Activated CD8-positive, alpha-beta memory T cell treated with anti-CD3 and anti-CD28 coated beads, Interleukin-2, amount 50 U/mL, for 24 hours (primary cell): ENCODE results near the gene MYO1E.
A peak's percentile ranks its signal among the peaks of the same experiment; 100 is the strongest.
"Not testable (repeated sequence)": the region's sequence is repeated elsewhere in the genome, so short reads cannot be mapped to it uniquely, and the experiment has no call there.

Source experiments
- DNase-seq: peaks from one replicate; pipeline ENCODE4 v3.0.0-alpha.2; 2020; ENCODE audit errors: extremely low read depth

Gene MYO1E

DNA sequence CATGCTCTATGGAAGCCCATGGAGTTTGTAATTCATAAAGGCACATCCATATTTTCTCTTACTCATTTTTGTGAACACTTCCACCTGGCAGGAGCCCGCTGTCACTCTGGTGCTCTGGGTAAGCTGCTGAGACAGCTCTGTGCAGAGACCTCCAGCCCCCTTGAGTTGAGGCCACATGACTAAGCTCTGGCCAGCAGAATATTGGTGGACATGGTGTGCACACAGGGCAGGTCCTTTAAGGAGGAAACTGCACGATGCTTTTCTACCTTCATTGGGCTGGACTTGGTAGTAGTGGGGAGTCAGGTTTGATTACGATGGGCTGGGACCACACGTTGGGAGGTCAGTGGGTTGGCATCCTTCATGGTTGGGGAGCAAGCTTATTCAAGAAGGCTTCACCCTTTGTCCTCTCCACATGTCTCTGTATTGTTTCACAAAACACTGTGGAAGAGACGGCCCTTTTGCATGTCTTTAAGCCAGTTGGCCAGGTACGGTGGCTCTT is 238.7 kb downstream of the MYO1E start:
- no peak for DNase-seq

DNA sequence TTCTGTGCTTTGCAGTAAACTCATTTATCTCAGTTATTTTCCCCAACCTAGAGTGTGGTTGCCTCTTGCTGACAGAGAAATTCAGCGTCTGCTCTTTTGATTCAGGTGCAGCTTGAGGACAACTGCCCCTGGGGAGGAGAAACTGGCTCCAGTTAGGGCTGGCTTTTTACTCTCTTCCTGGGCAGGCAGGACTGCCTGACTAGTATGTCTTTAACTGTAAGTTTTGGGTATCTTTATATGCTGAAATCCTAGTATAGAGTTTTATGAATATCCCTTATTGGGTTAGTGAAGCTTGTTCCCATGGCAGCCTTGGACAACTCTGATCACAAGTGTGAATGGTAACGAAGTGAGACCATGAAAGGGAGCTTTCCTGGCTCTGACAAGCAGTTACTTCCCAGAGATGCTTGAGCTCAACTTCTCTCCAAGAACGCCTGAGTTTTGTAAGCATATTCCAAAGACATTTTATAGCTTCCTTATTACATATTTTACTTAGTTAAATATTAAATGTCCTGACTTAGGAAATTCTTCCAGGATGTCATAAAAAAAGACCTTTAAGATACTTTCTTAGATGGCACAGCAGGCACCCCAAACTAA is 240.6 kb downstream of the MYO1E start:
- no peak for DNase-seq

DNA sequence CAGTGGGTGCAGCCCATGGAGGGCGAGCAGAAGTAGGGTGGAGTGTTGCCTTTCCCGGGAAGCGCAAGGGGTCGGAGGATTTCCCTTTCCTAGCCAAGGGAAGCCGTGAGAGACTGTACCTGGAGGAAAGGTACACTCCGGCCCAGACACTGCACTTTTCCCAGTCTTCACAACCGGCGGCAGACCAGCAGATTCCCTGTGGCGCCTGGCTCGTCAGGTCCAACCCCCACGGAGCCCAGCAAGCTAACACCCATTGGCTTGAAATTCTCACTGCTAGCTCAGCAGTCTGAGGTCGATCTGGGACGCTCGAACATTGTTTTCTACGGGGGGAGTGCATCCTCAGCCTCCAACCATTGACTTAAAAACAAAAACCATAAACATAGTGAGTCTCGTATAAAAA is 241.2 kb downstream of the MYO1E start:
- DNase-seq, result no peak

DNA sequence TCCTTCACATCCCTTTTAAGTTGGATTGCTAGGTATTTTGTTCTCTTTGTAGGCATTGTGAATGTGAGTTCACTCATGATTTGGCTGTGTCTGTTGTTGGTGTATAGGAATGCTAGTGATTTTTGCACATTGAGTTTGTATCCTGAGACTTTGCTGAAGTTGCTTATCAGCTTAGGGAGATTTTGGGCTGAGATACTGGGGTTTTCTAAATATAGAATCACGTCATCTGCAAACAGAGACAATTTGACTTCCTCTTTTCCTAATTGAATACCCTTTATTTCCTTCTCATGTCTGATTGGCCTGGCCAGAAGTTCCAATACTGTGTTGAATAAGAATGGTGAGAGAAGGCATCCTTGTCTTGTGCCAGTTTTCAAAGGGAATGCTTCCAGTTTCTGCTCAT is 245.4 kb downstream of the MYO1E start:
- not testable (repeated sequence) for DNase-seq

DNA sequence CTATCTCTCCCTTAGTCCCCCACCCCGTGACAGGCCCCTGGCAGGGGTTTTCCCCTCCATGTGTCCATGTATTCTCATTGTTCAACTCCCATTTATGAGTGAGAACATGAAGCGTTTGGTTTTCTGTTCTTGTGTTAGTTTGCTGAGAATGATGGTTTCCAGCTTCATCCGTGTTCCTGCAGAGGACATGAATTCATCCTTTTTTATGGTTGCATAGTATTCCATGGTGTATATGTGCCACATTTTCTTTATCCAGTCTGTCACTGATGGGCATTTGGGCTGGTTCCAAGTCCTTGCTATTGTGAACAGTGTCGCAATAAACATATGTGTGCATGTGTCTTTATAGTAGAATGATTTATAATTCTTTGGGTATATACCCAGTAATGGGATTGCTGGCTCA is 247.0 kb downstream of the MYO1E start:
- not testable (repeated sequence) for DNase-seq

DNA sequence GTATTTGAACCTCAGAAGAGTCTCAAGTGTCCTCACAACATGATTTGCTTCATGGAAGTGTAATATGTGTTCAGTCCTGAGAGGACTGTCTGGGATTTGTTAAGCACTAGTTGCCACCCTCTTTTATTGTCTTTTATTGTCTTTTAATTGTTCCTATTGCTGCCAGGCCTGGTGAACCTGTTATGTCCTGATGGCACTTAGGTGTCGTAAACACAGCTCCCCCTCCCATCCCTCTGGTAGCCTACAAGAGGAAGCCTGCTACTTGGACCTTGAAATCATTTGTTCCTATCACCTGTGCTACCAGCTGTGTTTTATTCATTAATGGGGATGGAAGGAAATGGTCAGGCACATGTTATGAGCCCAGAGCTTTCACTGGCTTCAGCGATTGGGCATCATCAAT is 248.4 kb downstream of the MYO1E start:
- no peak for DNase-seq

DNA sequence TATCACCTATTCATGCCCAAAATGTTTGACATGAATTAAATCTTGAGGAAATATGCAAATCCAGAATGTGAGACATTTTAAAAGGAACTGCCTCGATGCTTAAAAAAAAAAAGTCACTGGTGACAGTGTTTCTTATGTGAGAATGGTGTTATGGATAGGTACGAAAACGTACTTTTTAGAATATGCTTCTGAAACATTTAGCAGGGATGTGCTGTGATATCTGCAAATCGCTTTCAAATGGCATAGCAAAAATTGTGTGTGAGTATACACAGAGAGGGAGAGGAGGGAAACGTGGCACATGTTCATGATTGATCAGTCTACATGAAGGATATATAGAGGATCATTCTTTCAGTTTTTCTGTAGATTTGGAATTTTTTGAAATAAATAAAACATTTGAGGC is 251.7 kb downstream of the MYO1E start:
- DNase-seq, result no peak

DNA sequence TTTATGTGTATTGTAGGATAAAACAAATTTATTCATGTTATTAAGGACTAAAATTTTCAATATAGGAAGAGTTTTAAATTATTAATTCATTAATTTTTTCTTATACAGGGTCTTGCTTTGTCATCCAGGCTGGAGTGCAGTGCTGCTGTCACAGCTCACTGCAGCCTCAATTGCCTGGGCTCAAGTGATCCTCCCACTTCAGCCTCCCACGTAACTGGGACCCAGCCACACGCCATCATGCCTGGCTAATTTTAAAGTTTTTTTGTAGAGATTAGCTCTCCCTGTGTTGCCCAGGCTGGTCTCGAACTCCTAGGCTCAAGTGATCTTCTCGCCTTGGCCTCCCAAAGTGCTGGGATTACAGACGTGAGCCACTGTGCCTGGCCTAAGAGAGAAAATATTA is 253.0 kb downstream of the MYO1E start:
- DNase-seq, result no peak

DNA sequence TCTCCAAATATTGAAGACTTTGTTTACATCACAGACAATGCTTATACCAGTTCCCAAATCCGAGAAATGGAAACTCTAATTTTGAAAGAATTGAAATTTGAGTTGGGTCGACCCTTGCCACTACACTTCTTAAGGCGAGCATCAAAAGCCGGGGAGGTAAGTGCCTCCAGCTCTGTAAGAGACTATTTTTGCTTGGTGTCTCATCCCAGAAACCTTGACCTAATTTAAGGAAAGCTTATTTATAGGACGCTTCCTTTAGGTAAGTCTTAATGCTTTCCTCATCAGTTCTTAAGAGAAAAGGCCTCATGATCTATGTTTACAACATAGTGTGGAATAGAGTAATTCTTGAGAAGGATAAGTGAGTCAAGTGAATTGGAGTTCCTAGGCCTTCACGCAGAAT is 255.9 kb downstream of the MYO1E start:
- DNase-seq, result no peak

DNA sequence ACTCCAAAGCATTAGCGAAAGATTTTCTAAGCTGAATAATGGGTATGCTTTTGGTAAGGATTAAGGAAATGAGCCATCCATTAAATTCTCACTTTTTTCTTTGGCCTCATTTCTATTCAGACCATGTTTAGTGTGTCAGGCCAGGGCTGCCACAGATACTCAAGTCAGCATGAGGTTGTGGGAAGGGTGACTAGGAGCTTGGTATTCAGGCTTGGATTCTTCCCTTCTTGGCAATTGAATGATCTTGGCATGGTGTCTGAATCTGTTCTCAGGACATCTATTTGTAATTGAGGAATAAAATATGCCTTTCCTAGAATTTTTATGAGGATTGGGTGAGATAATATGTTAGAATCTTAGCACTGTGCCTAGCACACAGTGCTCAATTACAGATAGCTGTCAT is 256.5 kb downstream of the MYO1E start:
- DNase-seq, result no peak

DNA sequence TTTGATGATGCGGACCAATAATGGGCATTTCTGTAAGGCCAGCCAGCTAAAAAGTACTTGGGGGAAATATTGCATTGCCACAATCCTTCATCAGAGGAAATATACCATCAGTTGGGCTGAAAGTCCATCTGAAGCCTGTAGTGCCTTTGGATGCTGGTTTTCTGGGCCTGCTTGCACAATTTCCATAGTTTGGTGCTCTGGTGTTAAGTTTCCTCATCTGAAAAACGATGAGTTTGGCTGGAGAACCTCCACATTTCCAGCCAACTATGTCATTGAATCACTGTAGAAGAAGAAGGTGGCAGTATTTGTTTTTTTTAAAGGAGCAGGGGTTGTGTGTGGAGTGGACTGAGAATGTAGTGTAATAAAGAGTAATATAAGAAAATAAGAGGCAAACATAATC is 257.6 kb downstream of the MYO1E start:
- no peak for DNase-seq

DNA sequence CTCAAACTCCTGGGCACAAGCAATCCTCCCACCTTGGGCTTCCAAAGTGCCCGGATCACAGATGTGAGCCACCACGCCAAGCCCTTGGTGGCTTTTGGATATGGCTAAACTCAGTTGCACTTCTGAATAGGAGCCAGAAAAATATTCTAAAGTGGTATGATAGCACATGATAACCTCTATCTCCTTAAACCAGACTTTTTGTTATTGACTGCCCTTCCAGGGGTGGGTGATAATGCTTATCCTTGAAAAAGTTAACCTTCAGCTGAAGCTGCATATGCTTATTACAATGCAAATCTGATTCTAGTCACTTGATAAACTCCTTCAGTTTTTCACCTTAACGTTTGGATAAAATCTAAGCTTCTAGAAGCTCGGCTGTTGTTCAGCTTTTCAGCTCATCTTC is 261.4 kb downstream of the MYO1E start:
- DNase-seq, result no peak

DNA sequence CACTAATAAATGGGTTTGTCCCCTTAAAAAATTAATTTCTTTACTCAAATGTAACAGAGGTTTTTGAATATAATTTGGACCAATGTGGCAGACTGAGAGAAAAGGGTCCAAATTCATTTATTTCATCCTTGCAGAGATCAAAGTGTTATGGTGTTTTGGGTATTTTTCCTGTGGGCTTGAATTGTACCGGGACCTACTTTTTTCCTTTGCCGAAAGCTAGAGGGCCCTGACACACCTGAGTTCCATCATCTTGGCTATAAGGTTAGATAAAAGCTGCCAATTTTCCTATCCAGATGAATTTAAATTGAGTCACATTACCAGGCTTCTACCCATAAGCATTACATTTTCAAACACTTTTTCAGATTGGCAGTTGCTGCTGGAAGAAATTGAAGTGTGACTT is 266.8 kb downstream of the MYO1E start:
- no peak for DNase-seq

DNA sequence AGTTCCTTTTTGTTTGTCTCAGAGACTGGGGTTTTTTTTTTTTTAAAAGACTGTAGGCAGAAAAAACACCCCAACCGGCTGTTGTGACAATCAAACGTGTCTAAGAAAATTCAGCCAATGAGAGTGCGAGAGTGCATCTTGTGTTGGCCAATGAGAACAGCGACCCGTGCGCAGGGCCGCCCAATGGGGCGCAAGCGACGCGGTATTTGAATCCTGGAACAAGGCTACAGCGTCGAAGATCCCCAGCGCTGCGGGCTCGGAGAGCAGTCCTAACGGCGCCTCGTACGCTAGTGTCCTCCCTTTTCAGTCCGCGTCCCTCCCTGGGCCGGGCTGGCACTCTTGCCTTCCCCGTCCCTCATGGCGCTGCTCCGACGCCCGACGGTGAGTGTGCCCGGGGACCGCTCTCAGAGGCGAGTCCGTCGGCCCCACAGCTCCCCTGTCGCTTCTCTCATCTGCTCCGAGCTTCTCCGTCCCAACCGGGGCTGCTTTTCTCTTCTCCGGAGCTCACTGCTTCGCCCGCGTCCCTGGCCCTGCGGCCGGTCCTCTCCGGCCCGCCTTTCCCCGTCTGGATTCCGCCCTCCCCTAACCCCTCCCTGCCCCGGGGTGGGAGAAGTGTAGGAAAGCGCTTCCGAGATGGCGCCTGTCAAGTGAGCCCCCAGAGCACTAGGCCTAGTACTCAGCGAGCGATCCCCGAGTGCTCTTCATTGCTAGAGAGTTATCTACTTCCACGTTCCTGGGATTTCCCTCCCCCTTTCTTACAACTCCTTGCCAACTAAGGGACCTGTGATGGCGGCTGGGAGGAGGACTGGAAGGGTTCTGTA is 267.5 kb downstream of the MYO1E start, which contains the start of gene CCNB2:
Gene CCNB2, plus strand, starts transcription at position 235 of the 821 bp plus-strand sequence. Its CDS starts 123 bp downstream, at position 358.
- peak; percentile 47 for DNase-seq

DNA sequence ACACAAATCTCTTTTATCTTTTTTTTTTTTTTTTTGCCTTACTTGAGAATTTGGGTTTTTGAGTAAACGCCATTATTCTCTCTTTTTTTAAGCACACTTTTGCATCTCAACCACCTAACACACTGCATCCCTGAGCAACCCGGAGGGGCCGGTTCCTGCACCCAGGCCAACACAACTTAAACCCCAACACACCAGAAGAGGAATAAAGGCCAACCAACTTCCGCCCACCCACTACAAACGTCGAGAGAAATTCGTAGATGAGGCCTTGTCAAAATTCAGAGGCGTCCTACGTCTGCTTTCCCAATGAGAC is 268.1 kb downstream of the MYO1E start:
- DNase-seq, result no peak

DNA sequence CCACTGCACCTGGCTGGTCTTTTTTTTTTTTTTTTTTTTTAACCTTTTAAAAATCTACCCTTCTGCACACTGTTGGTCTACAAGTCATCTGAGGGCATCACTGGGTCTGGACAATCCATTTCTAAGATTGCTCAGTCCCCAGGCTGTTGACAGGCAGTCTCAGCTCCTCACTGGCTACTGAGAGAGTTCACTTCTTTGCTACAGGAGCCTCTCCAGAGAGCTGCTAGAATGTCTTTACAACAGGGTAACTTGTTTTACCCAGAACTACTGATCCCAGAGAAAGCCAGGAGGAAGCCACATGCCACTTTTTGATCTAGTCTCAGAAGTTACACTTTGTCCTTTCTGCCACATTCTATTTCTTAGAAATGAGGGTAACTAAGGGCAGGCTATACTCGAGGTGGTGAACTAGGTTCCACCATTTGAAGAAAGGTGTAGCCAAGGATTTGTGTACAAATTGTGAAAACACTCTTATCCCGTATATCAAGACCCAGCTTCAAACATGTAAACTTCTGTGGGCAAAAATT is 273.4 kb downstream of the MYO1E start:
- no peak for DNase-seq

DNA sequence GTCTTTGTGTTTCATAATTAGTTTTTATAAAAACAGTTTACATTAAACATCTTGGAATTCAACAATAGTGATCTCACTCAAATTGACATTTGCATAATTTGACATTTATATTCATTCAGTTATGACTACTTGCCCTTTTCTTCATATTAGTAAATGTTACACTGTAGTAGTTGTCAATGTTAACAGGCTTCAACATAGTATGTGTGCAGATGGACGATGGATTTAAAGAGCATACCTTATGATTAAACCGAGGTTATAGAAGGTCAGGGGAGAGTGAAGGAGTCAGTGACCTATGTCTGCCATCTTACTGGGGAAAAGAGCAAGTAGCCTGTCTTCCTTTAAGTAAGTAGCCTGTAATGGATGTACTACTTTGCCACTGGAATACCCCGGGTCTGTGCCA is 276.2 kb downstream of the MYO1E start:
- DNase-seq, result no peak

DNA sequence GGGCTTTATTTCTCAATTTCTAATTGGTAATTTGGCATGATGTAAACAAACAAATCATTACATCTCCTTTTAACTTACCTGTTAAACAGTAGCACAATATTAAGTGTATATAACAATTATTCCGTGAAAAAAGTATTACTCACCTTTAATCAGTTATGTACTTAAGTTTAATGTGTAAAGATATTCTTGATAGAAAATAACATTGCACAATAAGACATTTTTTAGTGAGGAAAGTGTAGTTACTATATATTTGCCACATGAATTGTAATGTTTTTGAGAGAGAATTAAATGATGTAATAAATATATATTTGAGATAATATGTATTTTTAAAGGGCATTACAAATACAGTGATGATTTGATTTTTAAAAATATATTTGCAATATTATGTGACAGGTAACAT is 278.6 kb downstream of the MYO1E start:
- no peak for DNase-seq

DNA sequence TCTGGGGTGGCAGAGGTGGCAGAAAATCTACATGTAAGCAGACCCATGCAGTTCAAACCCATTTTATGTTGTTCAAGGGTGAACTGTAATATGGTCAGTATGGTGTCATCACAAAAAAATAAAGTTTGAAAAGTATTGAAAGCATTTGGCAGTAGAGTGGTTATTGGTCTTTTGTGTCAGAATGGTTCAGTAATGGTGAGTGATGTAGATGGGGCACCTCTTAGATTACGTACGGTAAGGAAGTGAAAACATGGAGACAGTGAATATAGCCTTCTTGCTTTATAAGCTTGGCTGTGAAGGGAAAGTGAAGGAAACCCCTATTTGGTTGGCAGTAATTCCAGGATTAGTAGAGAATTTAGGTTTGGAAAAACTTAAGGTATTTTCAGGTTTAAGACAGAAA is 284.9 kb downstream of the MYO1E start:
- no peak for DNase-seq
